Measurements from ENCODE around the gene SF3B3.

DNA sequence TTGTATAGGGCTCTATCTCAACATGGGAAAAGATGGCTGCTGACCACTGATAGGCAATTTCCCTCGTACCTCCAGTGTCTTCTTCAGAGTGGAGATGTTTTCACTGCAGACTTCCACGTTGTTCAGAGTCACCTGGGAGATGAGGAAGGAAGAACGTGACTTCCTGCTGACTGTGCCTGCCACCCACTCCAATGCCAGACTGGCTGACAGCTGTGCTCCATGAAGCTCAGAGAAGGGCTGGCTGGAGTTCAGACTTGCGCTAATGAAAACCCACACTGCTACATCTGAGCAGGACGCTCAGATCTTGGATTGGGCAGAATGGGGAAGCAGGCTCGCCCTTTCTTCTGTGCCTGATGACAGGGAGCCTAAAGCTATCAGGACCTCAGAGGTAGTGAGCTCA, 33.4 kb upstream of the SF3B3 start:
- TF ChIP-seq ZNF384 (IDR thresholded peaks at IDR 0.05) = no peak
- TF ChIP-seq ARNT (IDR thresholded peaks at IDR 0.05) = no peak
- TF ChIP-seq HDGF (IDR thresholded peaks at IDR 0.05; ENCODE audit: borderline replicate concordance) = no peak
- TF ChIP-seq, protein P1, sequence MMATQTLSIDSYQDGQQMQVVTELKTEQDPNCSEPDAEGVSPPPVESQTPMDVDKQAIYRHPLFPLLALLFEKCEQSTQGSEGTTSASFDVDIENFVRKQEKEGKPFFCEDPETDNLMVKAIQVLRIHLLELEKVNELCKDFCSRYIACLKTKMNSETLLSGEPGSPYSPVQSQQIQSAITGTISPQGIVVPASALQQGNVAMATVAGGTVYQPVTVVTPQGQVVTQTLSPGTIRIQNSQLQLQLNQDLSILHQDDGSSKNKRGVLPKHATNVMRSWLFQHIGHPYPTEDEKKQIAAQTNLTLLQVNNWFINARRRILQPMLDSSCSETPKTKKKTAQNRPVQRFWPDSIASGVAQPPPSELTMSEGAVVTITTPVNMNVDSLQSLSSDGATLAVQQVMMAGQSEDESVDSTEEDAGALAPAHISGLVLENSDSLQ (IDR thresholded peaks at IDR 0.05) = no peak
- TF ChIP-seq SP1 (IDR thresholded peaks at IDR 0.05) = no peak
- TF ChIP-seq FOXK2 (IDR thresholded peaks at IDR 0.05) = no peak
- no peak for TF ChIP-seq TARDBP (IDR thresholded peaks at IDR 0.05)
- TF ChIP-seq FOXM1 (IDR thresholded peaks at IDR 0.05; ENCODE audit: borderline replicate concordance) = no peak
- no peak for TF ChIP-seq SUZ12 (IDR thresholded peaks at IDR 0.05)
